Activated naive CD8-positive, alpha-beta T cell treated with anti-CD3 and anti-CD28 coated beads, Interleukin-2, amount 10 ng/mL, durations not matched to agents 7 days and 5 days (primary cell): Measurements from ENCODE around the gene SEC31B. TPM values are rescaled to one million over a fixed set of nuclear protein-coding genes. Genes with fewer than 3 reads are reported as not detected.

Experiments
- ATAC-seq: fragments of 150-1000 bp; cut with Tn5 transposase; one replicate; pipeline ENCODE4 v1.10.0; 2021; ENCODE audit warnings: low read depth, moderate library complexity
- POLR2A ChIA-PET: fragments of 350-600 bp; sonication (Branson Sonifier 250); formaldehyde crosslinking; loops from one replicate; lab custom pipeline; 2021; ENCODE audit warnings: antibody characterized with exemption; lab: Charles Lee
- DNase-seq: peaks from one replicate; pipeline ENCODE4 v3.0.0; 2021
- H3K27ac Mint-ChIP-seq: one replicate; pipeline ENCODE4 v1.8.0; 2022; ENCODE audit warnings: mild to moderate bottlenecking, mixed read lengths
- H3K27me3 Mint-ChIP-seq: one replicate; pipeline ENCODE4 v1.8.0; 2022; ENCODE audit warnings: mild to moderate bottlenecking, moderate library complexity, mixed read lengths
- H3K36me3 Mint-ChIP-seq: one replicate; pipeline ENCODE4 v1.8.0; 2021; ENCODE audit warnings: mild to moderate bottlenecking, mixed read lengths
- H3K4me1 Mint-ChIP-seq: one replicate; pipeline ENCODE4 v1.8.0; 2021; ENCODE audit warnings: mixed read lengths
- H3K4me3 Mint-ChIP-seq: one replicate; pipeline ENCODE4 v1.8.0; 2022; ENCODE audit warnings: mild to moderate bottlenecking, moderate library complexity, mixed read lengths
- H3K9me3 Mint-ChIP-seq: one replicate; pipeline ENCODE4 v1.8.0; 2021; ENCODE audit warnings: mixed read lengths
- total RNA-seq, 2 experiments: library from RNA; stranded (reverse); gene quantifications; one replicate each; pipeline ENCODE4 v1.2.3, GENCODE V29; 2021

Gene SEC31B
- total RNA-seq, 2 experiments from 2014 or later = 156 to 168 TPM

GRCh38 chr10:100551738-100552137, 32.1 kb upstream of the SEC31B start:
- ATAC-seq (no peak), DNase-seq (no peak)
- Mint-ChIP-seq H3K9me3 (no peaks in the 10 kb centered on the region), H3K4me3 (no peak overlapping the region), H3K27me3 (no peaks in the 10 kb centered on the region), H3K27ac (no peak overlapping the region), H3K36me3 (peaks cover 18% of the 10 kb centered on the region), H3K4me1 (peaks cover 15% of the 10 kb centered on the region)
- POLR2A ChIA-PET = interaction anchor here (1.6 kb wide), 1 partner anchor 16 kb away, joined by 4 read pairs; the partner anchor contains the start of gene HIF1AN

DNA sequence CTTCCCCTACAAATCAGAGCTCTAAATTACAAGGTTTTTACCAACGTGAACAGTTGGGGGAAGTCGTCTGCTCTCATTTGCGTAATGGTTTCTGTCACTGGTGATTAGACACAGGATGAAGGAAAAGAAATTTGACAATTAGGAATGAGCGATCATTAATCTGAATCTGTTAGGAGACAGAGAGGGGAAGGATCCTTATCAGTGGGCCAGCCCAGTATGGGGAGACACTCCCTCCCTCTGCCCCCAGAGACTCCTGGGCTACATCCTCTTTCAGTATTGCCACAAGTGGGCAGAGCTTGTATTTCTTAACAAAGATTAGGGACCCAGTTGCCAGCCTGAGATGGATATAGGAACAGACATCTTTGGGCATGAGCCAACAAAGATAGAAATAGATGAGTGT, 31.5 kb upstream of the SEC31B start:
- no peak overlapping the region for H3K27ac Mint-ChIP-seq
- H3K9me3 Mint-ChIP-seq = no peaks in the 10 kb centered on the region
- H3K4me1 Mint-ChIP-seq = peaks cover 14% of the 10 kb centered on the region
- no peaks in the 10 kb centered on the region for H3K27me3 Mint-ChIP-seq
- H3K4me3 Mint-ChIP-seq = no peak overlapping the region
- DNase-seq = no peak
- no peak for ATAC-seq
- POLR2A ChIA-PET = interaction anchor here (0.6 to 1.6 kb wide), 3 partner anchors 12 to 648 kb away, joined by 3 to 4 read pairs (median 4); partner anchors contain the start of gene HIF1AN
- peaks cover 20% of the 10 kb centered on the region for H3K36me3 Mint-ChIP-seq

DNA sequence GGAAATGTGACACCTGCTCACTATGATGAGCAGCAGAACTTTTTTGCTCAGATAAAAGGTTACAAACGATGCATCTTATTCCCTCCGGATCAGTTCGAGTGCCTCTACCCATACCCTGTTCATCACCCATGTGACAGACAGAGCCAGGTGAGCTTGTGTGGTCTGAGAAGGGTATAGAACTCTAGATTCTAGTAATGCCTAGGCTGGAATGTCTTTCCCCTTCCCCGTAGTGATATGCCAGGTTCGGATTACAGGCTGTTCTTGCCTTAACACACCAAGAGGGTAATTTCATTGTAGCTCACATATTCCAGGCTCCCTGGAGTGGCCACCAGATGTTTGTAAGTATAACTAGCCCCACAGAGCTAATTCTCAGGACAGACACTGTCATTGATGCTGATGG, 25.3 kb upstream of the SEC31B start:
- H3K36me3 Mint-ChIP-seq = peaks cover 22% of the 10 kb centered on the region
- H3K27me3 Mint-ChIP-seq = no peaks in the 10 kb centered on the region
- POLR2A ChIA-PET = interaction anchor here (0.6 kb wide), 1 partner anchor 447 kb away, joined by 3 read pairs; no protein-coding TSS in a partner anchor
- H3K27ac Mint-ChIP-seq = no peak overlapping the region
- H3K4me1 Mint-ChIP-seq = peaks cover 8% of the 10 kb centered on the region
- no peak for ATAC-seq
- H3K9me3 Mint-ChIP-seq = no peaks in the 10 kb centered on the region
- DNase-seq = no peak
- no peak overlapping the region for H3K4me3 Mint-ChIP-seq

- POLR2A ChIA-PET = no interaction called here
- Mint-ChIP-seq H3K4me1 (peaks cover 27% of the 10 kb centered on the region), H3K27me3 (no peaks in the 10 kb centered on the region), H3K36me3 (peaks cover 18% of the 10 kb centered on the region), H3K27ac (peak overlapping the region; percentile 1), H3K9me3 (no peaks in the 10 kb centered on the region), H3K4me3 (no peak overlapping the region)
- no peak for DNase-seq
- no peak for ATAC-seq
Observed at GRCh38 chr10:100537475-100537874, 17.8 kb upstream of the SEC31B start.

- peaks cover 14% of the 10 kb centered on the region for H3K36me3 Mint-ChIP-seq
- H3K4me3 Mint-ChIP-seq = no peak within 1 kb of the TSS
- POLR2A ChIA-PET = interaction anchor here (0.6 to 2.7 kb wide), 17 partner anchors 9 to 1301 kb away, joined by 3 to 16 read pairs (median 4); partner anchors contain the start of genes DNMBP and SCD
- H3K27ac Mint-ChIP-seq = peak within 1 kb of the TSS; percentile 26
- H3K27me3 Mint-ChIP-seq = no peaks in the 10 kb centered on the region
- DNase-seq = peak; percentile 88
- ATAC-seq = peak; percentile 98
- H3K4me1 Mint-ChIP-seq = peaks cover 35% of the 10 kb centered on the region
- H3K9me3 Mint-ChIP-seq = peaks cover 2% of the 10 kb centered on the region
Observed at GRCh38 chr10:100535715-100536353, 16.2 kb upstream of the SEC31B start, which contains the start of gene HIF1AN. Gene HIF1AN (plus strand): TSS chr10:100535943. CDS start chr10:100535959, 16 bp downstream.

GRCh38 chr10:100535338-100535714, 15.7 kb upstream of the SEC31B start:
- Mint-ChIP-seq H3K27ac (no peak overlapping the region), H3K27me3 (no peaks in the 10 kb centered on the region), H3K4me3 (no peak overlapping the region), H3K9me3 (peaks cover 2% of the 10 kb centered on the region), H3K36me3 (peaks cover 12% of the 10 kb centered on the region), H3K4me1 (peaks cover 38% of the 10 kb centered on the region)
- ATAC-seq (peak; percentile 20), DNase-seq (no peak)
- POLR2A ChIA-PET = interaction anchor here (0.6 to 2.7 kb wide), 17 partner anchors 9 to 1301 kb away, joined by 3 to 16 read pairs (median 4); partner anchors contain the start of genes DNMBP and SCD

DNA sequence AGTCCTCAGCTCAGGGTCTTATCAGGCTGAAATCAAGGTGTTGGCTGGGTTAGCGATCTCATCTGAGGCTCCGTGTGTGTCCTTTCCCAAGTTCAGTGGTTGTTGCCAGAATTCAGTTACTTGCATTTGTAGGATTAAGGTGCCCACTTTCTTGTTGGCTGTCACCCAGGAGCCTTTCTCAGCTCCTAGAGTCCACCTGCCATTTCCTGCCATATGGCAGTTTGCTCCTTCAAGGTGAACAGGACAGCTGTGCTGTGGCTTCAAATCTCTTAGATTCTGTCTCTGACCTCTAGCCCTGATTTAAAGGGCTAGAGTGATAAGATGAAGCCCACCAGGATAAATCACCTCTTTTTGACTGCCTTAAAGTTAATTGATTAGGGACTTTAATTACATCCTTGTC, 15.1 kb upstream of the SEC31B start:
- H3K27ac Mint-ChIP-seq = peak overlapping the region; percentile 26
- ATAC-seq (no peak), DNase-seq (no peak)
- peaks cover 43% of the 10 kb centered on the region for H3K4me1 Mint-ChIP-seq
- no peaks in the 10 kb centered on the region for H3K27me3 Mint-ChIP-seq
- no peak overlapping the region for H3K4me3 Mint-ChIP-seq
- POLR2A ChIA-PET = interaction anchor here (0.6 to 2.7 kb wide), 4 partner anchors 22 to 188 kb away, joined by 3 to 16 read pairs (median 4); partner anchors contain the start of gene SCD
- H3K9me3 Mint-ChIP-seq = peaks cover 2% of the 10 kb centered on the region
- peaks cover 12% of the 10 kb centered on the region for H3K36me3 Mint-ChIP-seq

GRCh38 chr10:100531761-100532160, 12.1 kb upstream of the SEC31B start:
- Mint-ChIP-seq H3K9me3 (peaks cover 2% of the 10 kb centered on the region), H3K4me1 (peaks cover 38% of the 10 kb centered on the region), H3K27ac (no peak overlapping the region), H3K4me3 (no peak overlapping the region), H3K36me3 (peaks cover 15% of the 10 kb centered on the region), H3K27me3 (no peaks in the 10 kb centered on the region)
- DNase-seq = no peak
- ATAC-seq = no peak
- POLR2A ChIA-PET = no interaction called here

DNA sequence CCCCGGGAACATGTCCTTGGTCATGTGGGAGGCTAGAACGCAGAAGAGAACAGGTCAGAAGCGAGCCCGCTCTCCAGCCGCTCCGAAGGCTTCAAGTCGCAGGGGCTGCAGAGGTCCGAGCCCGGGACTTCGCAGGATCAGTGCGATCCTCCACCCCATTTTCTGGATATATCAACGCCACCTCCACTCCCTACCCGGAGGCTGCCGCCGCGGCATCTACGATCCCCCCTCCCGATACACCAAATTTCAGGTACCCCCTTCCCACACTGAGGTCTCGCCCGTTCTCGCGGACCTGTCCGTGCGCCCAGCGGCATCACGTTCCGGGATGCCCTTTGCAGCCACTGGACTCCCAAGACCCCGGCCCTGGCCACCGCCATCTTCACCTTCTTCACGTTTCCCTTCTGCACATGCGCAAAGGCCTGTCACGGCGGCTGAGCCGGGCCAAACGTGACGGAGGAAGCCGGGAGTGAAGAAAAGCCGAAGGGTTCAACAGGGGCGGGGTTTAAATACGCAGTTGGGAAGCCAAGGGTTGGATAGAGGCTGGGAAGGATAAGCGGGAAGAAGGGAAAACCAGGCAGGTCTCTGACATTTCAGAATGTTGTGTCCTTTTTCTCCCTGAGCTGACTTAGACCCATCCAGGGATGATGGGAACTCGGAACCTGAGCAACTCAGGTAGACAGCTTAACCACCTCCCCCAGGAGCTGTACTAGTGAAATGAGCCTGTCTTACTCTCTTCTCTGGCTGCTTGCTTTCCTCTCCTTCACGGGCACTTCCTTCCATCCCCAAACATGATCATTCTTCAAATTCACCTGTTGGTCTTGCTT, 10.0 kb upstream of the SEC31B start, which contains the start of gene NDUFB8:
NDUFB8 (minus strand) TSS at position 397 of the 824 bp plus-strand sequence; CDS start at position 377, 20 bp downstream.
- DNase-seq (peak; percentile 86), ATAC-seq (peak; percentile 85)
- peak within 1 kb of the TSS; percentile 100 for H3K4me3 Mint-ChIP-seq
- peaks cover 2% of the 10 kb centered on the region for H3K9me3 Mint-ChIP-seq
- POLR2A ChIA-PET = no interaction called here
- H3K4me1 Mint-ChIP-seq = peaks cover 36% of the 10 kb centered on the region
- no peaks in the 10 kb centered on the region for H3K27me3 Mint-ChIP-seq
- peak within 1 kb of the TSS; percentile 94 for H3K27ac Mint-ChIP-seq
- peaks cover 26% of the 10 kb centered on the region for H3K36me3 Mint-ChIP-seq

DNA sequence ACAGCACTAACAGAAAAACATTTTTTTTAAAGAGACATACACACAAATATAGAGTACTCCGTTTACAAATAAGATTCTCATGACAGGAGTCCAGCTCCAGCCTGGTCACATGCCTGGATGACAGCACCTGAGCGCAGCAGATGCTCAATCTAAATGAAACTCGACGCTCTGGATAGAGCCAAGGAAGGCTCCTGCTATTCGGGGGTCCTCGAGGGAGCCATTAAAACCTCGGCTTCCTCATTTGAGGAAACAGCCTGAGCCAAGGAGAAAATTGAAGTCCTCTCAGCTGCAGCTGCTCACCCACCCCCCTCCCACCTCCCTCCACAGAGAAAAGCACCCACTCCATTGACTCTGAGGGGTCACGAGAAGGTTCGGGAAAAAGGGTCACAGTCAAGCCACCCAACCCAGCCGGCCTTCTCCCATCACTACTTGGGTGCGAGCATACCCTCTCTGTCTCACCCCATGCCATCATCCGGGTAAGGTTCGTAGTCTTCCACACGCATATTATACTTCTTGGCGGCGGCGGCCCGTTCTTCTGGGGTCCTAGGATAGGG, 9.3 kb upstream of the SEC31B start:
- ATAC-seq = no peak
- Mint-ChIP-seq H3K4me1 (peaks cover 35% of the 10 kb centered on the region), H3K27me3 (no peaks in the 10 kb centered on the region), H3K9me3 (peaks cover 2% of the 10 kb centered on the region), H3K27ac (peak overlapping the region; percentile 94), H3K4me3 (peak overlapping the region; percentile 100), H3K36me3 (peaks cover 27% of the 10 kb centered on the region)
- no peak for DNase-seq
- POLR2A ChIA-PET = interaction anchor here (1.1 to 3.3 kb wide), 2 partner anchors 10 to 20 kb away, joined by 3 to 12 read pairs; no protein-coding TSS in a partner anchor

- ATAC-seq (peak; percentile 28), DNase-seq (no peak)
- H3K36me3 Mint-ChIP-seq = peaks cover 34% of the 10 kb centered on the region
- POLR2A ChIA-PET = interaction anchor here (1.1 to 3.3 kb wide), 2 partner anchors 9 to 19 kb away, joined by 3 to 12 read pairs; no protein-coding TSS in a partner anchor
- H3K9me3 Mint-ChIP-seq = peaks cover 2% of the 10 kb centered on the region
- peak overlapping the region; percentile 100 for H3K4me3 Mint-ChIP-seq
- H3K4me1 Mint-ChIP-seq = peaks cover 38% of the 10 kb centered on the region
- peak overlapping the region; percentile 94 for H3K27ac Mint-ChIP-seq
- H3K27me3 Mint-ChIP-seq = no peaks in the 10 kb centered on the region
Observed at GRCh38 chr10:100528123-100528886, 8.6 kb upstream of the SEC31B start.

DNA sequence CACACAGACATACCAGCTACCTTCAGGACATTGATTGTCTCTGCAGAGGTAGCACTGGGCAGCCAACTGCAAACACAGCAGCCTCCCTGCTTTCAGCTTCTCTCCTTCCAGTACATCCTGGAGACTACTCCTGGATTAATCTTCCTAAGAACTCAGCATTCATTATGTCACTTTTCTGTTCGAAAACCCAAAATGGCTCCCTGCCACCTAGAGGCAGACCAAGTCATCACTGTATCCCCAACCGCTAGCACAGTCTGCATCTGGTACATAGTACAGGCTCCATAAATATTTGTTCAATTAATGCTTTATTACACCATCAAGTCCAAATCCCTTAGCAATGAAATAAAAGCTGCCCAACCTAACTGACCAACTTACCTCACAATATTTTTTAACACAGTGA, 5.0 kb upstream of the SEC31B start:
- ATAC-seq (no peak), DNase-seq (no peak)
- POLR2A ChIA-PET = interaction anchor here (0.7 to 1.7 kb wide), 2 partner anchors 16 to 43 kb away, joined by 3 to 5 read pairs; no protein-coding TSS in a partner anchor
- Mint-ChIP-seq H3K36me3 (peaks cover 34% of the 10 kb centered on the region), H3K4me3 (no peak overlapping the region), H3K27ac (peak overlapping the region; percentile 35), H3K27me3 (no peaks in the 10 kb centered on the region), H3K9me3 (no peaks in the 10 kb centered on the region), H3K4me1 (peaks cover 21% of the 10 kb centered on the region)
